HUES48 (cell line): ENCODE measurements around the gene UTY.

ENCODE experiments used
- H3K27ac ChIP-seq: one replicate; pipeline ENCODE4 v1.7.0; 2013; ENCODE audit warnings: low read depth, low read length, inconsistent platforms
- H3K27me3 ChIP-seq: 2 replicates; pipeline ENCODE4 v1.6.1; 2013; ENCODE audit warnings: mild to moderate bottlenecking, low read length; ENCODE audit not compliant: control insufficient read depth, insufficient read depth
- H3K36me3 ChIP-seq: 2 replicates; pipeline ENCODE4 v1.6.1; 2013; ENCODE audit warnings: low read length; ENCODE audit not compliant: control insufficient read depth, insufficient read depth
- H3K4me1 ChIP-seq: 2 replicates; pipeline ENCODE4 v1.6.1; 2013; ENCODE audit warnings: mild to moderate bottlenecking, low read length; ENCODE audit not compliant: control insufficient read depth, insufficient read depth
- H3K4me3 ChIP-seq: 2 replicates; pipeline ENCODE4 v1.5.1; 2013; ENCODE audit warnings: mild to moderate bottlenecking, low read depth, low read length
- H3K9ac ChIP-seq: 2 replicates; pipeline ENCODE4 v1.6.1; 2013; ENCODE audit warnings: mild to moderate bottlenecking, low read depth, low read length, moderate library complexity
- H3K9me3 ChIP-seq: 2 replicates; pipeline ENCODE4 v1.6.1; 2013; ENCODE audit warnings: low read length; ENCODE audit not compliant: control insufficient read depth, insufficient read depth

UTY gene

DNA sequence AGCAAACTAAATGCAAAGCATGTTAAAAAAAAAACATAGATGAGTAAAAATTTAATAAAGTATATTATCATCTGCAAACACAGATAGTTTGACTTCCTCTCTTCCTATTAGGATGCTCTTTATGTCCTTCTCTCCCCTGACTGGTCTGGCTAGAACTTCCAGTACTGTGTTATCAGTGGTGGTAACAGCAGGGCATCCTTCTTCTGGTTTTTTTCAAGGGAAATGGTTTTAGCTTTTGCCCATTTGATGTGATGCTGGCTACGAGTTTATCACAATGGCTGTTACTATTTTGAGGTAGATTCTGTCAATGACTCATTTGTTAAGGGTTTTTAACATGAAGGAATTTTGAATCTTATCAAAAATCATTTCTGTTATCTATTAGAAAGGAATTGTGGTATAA lies 34.3 kb downstream of the UTY start:
- Histone ChIP-seq H3K36me3 (no peaks in the 10 kb centered on the region), H3K27me3 (no peaks in the 10 kb centered on the region), H3K9ac (no peak overlapping the region), H3K4me1 (no peaks in the 10 kb centered on the region), H3K4me3 (no peak overlapping the region), H3K27ac (no peak overlapping the region), H3K9me3 (no peaks in the 10 kb centered on the region)

DNA sequence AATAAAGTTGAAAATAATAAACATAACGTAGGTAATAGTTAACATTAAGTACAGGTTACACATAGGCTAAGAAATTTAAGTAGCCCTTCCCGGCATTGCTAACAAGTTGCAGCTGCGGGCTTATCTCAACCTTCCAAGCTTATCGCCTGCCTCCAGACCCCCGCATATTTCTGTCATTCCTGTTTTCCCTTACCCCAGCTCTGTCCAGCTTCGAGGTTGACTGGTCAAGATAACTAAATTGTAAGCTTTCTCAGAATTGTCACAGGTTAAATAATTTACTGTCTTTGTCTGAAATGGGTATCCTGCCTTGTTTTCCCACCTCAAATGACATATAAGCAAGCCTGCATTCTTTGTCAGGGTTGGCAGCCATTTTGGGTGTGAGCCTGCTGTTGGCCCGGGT lies 36.7 kb downstream of the UTY start:
- no peak overlapping the region for H3K9ac ChIP-seq
- H3K27me3 ChIP-seq: no peaks in the 10 kb centered on the region
- H3K36me3 ChIP-seq: no peaks in the 10 kb centered on the region
- no peak overlapping the region for H3K4me3 ChIP-seq
- no peak overlapping the region for H3K27ac ChIP-seq
- no peaks in the 10 kb centered on the region for H3K9me3 ChIP-seq
- no peaks in the 10 kb centered on the region for H3K4me1 ChIP-seq

DNA sequence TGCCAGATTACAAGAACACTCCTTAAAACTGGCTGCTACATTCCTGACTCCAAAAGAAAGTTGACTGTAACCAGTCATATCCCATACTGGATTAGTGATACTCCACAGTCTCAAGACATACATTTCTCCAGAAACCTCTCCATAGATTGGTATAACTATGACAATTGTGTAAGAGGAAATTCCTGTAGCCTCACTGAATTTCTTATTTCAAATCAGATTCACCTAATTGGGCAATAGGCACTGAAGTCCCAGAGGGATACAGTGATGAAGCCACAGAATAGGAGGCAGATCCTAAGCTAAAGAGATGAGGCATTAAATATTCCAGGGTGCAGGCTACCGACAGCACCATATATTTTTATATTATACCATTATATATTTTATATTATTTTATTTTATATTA lies 39.0 kb downstream of the UTY start:
- Histone ChIP-seq H3K27me3 (no peaks in the 10 kb centered on the region), H3K36me3 (no peaks in the 10 kb centered on the region), H3K9ac (no peak overlapping the region), H3K27ac (no peak overlapping the region), H3K4me1 (no peaks in the 10 kb centered on the region), H3K9me3 (no peaks in the 10 kb centered on the region), H3K4me3 (no peak overlapping the region)

DNA sequence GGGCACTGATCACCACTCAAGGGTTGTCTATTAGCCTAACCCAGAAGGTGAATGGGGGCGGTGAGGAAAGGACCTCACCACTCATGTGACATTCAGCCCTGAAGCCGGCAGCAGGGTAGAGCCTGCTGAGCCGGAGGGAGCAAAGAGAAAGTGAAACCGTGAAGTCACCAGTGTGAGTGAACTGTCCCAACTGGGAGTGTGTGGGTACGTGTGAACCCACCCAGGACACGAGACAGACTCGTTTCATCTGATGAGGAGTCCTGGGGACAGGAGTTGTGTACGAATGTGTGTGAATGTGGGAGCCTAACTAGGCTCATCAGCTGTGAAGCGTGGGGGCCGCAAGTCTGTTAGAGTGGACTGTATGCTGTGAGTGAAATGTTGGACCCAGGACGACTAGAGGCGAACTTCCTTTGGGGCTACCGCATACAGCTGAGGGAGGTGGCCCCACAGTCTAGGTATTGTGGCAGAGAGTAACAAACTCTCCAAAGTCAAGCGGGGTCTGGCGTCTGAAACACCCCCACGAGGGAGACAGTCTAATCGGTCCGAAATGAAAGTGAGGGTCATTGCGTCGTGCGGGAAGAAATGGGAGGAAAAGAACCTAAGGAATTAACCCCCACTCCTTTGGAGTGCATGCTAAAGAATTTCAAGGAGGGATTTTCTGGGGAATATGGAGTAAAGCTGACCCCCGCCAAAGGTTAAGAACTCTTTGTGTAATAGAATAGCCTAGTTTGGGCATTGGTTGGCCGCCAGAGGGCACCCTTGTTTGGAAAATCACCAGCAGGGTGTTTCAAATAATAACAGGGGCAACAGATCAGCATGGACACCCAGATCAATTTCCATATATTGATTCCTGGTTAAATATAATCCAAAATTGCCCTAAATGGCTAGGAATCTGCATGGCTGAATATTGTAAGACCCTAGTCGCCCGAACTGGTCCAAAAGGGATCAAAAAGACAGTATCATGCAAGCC lies 43.6 kb downstream of the UTY start:
- Histone ChIP-seq H3K27ac (no peak overlapping the region), H3K36me3 (no peaks in the 10 kb centered on the region), H3K4me3 (no peak overlapping the region), H3K9me3 (no peaks in the 10 kb centered on the region), H3K4me1 (no peaks in the 10 kb centered on the region), H3K27me3 (no peaks in the 10 kb centered on the region), H3K9ac (no peak overlapping the region)

DNA sequence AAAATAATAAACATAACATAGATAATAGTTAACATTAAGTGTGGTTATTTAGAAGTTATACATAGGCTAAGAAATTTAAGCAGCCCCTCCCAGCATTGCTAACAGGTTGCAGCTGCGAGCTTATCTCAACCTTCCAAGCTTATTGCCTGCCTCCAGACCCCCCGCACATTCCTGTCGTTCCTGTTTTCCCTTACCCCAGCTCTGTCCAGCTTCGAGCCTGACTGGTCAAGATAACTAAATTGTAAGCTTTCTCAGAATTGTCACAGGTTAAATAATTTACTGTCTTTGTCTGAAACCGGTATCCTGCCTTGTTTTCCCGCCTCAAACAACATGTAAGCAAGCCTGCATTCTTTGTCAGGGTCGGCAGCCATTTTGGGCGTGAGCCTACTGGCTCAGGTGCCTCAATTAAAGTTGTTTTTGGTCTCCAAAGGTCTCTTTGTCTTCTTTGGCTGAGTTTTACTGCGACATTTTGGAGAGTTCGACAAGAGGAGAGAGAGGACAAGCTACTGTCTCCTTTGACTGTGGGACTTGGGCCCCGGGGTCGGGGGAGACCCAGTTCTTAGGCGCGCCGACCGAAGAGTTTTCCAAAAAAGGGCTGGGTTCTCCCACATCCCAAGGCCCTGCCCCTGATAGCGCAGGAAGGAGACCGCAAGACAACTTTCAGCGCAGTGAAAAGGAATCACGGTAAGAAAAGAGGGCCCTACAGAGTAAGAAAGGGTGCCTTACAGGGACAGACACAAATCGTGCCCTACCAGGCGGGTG lies 44.4 kb downstream of the UTY start:
- no peak overlapping the region for H3K9ac ChIP-seq
- no peaks in the 10 kb centered on the region for H3K27me3 ChIP-seq
- no peaks in the 10 kb centered on the region for H3K36me3 ChIP-seq
- no peaks in the 10 kb centered on the region for H3K9me3 ChIP-seq
- no peak overlapping the region for H3K27ac ChIP-seq
- H3K4me1 ChIP-seq: no peaks in the 10 kb centered on the region
- H3K4me3 ChIP-seq: no peak overlapping the region

DNA sequence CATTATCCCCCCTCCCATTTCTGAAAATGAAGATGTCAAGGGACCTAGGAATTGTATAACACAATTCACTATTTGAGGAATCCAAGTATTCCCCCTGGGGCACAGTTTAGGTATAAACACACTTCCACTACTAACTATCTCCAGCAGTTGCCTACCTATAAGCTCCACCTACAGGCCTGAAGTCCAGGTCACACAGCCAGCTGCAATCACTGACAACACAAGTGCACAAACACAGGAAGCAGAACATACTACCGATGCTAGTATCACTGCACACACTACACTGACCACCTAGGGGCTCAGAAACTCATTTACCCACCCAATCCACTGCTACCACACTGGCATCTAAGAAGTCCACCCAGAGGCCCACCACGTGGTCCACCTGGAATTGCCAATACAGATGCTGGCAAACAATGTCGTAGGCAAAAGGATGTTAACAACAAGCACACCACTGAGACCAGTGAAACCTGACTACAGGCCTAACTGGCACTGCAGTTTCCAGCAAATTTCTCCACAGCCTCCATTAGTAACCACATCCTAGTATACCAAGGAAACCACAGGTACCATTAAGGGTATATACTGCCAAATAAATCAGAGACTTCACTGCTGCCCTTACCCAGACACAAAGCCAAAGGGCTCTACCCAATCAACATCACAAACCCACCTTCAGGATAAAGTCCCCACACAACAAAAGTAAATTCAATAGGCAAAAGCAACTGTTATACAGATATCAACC lies 47.4 kb downstream of the UTY start:
- H3K36me3 ChIP-seq: no peaks in the 10 kb centered on the region
- no peak overlapping the region for H3K4me3 ChIP-seq
- H3K9ac ChIP-seq: no peak overlapping the region
- no peak overlapping the region for H3K27ac ChIP-seq
- no peaks in the 10 kb centered on the region for H3K27me3 ChIP-seq
- no peaks in the 10 kb centered on the region for H3K4me1 ChIP-seq
- H3K9me3 ChIP-seq: no peaks in the 10 kb centered on the region

DNA sequence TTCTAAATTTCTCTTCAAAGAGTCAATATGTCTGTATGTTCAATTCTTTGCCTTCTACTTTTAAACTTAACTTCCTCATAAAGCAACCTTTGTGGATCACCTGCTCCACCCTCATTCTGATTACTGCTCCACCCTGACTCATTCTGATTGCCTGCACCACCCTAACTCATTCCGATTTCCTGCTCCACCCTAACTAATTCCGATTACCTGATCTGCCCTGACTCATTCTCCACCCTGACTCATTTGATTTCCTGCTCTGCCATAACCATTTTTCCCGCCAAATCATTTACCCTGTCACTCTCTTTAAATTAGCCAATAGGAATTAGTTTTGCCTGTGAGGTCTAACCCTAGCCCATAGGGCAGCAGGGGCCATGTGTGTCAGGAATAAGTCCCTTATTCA lies 50.3 kb downstream of the UTY start:
- no peaks in the 10 kb centered on the region for H3K4me1 ChIP-seq
- H3K9me3 ChIP-seq: no peaks in the 10 kb centered on the region

DNA sequence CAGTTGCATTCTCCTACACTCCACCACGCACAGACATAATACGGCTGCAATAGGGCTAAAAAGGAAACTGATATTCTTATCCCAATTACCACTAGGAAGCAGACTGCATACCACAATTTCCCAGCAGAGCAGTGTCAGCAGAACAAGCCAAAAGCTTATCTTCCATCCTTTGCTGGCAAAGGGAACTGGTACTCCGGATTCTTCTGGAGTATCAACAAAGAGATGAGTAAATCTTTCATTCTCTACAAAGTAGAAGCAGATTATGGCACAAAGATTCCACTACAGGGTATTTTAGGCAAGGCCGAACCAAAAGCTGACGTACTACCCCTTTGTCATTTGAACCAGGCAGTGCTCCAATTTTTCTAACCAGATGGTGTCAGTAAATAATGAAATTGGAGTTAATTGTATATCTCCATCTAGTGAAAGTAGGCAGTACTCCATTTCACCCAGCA lies 56.5 kb downstream of the UTY start:
- no peaks in the 10 kb centered on the region for H3K27me3 ChIP-seq
- H3K9me3 ChIP-seq: no peaks in the 10 kb centered on the region
- no peak overlapping the region for H3K27ac ChIP-seq
- H3K9ac ChIP-seq: no peak overlapping the region
- H3K36me3 ChIP-seq: no peaks in the 10 kb centered on the region
- no peak overlapping the region for H3K4me3 ChIP-seq
- H3K4me1 ChIP-seq: no peaks in the 10 kb centered on the region

More for the DNA sequence above, 50.3 kb downstream of the UTY start:
- Histone ChIP-seq H3K4me3 (no peak overlapping the region), H3K27ac (no peak overlapping the region), H3K36me3 (no peaks in the 10 kb centered on the region), H3K27me3 (no peaks in the 10 kb centered on the region), H3K9ac (no peak overlapping the region)

DNA sequence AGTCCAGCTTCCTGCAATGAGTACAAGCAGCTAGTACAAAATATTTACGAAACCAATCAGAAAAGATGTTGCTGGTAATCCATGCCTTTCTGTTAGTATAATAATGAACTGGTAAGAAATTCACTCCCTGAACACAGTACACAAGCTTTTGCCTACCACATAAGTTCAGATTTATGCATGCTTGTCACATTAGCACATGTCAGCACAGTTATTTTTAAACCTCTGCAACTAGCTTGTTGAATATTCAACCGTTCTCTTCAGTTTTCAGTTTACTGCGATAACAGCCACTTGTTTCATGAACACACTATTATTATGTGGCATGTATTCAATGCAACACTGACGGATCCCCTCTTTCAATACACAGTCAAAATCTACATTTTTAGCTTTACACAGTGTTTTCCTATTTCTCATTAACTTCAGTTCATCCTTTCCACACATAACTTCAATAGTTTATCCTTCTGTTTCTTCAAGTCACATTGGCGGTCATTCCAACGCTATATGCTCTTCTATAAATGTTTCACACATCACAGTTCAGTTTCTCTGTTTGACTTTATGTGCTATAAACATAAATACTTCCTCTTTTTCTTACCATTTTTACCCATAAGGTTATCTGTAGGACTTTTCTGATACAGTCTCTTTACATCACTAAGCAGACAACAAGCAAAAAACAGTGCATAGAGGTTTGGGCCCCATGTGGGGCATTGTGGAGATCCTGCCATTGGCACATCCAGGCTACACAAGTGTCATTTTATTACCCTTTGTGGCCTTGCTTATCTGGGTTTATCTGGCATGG lies 62.8 kb downstream of the UTY start:
- Histone ChIP-seq H3K9ac (no peak overlapping the region), H3K4me3 (no peak overlapping the region), H3K27me3 (no peaks in the 10 kb centered on the region), H3K9me3 (no peaks in the 10 kb centered on the region), H3K36me3 (no peaks in the 10 kb centered on the region), H3K27ac (no peak overlapping the region), H3K4me1 (no peaks in the 10 kb centered on the region)

DNA sequence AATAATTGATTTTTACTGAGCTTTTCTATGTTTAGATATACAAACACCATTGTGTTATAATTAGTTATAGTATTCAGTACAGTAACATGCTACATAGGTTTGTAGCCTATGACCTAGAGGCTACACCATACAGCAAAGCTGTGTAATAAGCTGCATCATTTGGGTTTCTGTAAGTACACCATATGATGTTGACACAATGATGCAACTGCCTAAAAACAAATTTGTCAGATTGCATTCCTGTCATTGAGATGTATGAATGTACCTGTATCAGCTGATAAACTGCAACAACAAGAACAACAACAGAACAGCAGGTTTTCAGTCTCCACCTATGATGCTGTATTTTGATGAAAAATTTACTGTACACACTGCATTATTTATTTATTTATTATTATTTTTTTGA lies 64.3 kb downstream of the UTY start:
- Histone ChIP-seq H3K4me1 (no peaks in the 10 kb centered on the region), H3K36me3 (no peaks in the 10 kb centered on the region), H3K9me3 (no peaks in the 10 kb centered on the region), H3K9ac (no peak overlapping the region), H3K27ac (no peak overlapping the region), H3K4me3 (no peak overlapping the region), H3K27me3 (no peaks in the 10 kb centered on the region)
